H9 (cell line): ENCODE measurements around the gene CLDN8. TPM values are rescaled to one million over a fixed set of nuclear protein-coding genes. Genes with fewer than 3 reads are reported as not detected.

Source experiments
- DNase-seq: peaks from one replicate; pipeline ENCODE4 v3.0.0-alpha.2; 2017
- H2AFZ ChIP-seq: one replicate; pipeline ENCODE4 v1.6.1; 2013; ENCODE audit warnings: mild to moderate bottlenecking, low read length, control low read depth, moderate library complexity
- H2AK5ac ChIP-seq: 2 replicates; pipeline ENCODE4 v1.6.1; 2013; ENCODE audit warnings: low read length, control low read depth, mixed read lengths; ENCODE audit not compliant: insufficient read length
- H2BK120ac ChIP-seq: one replicate; pipeline ENCODE4 v1.6.1; 2013; ENCODE audit warnings: low read depth, mild to moderate bottlenecking, low read length, control low read depth, inconsistent platforms; ENCODE audit not compliant: poor library complexity, severe bottlenecking
- H2BK12ac ChIP-seq: 2 replicates; pipeline ENCODE4 v1.6.1; 2013; ENCODE audit warnings: low read length, control low read depth, mixed read lengths, low read depth; ENCODE audit not compliant: insufficient read length
- H2BK15ac ChIP-seq: 2 replicates; pipeline ENCODE4 v1.6.1; 2013; ENCODE audit warnings: low read depth, low read length, control low read depth
- H2BK20ac ChIP-seq: one replicate; pipeline ENCODE4 v1.6.1; 2013; ENCODE audit warnings: low read depth, mild to moderate bottlenecking, low read length, control low read depth, inconsistent platforms; ENCODE audit not compliant: poor library complexity, severe bottlenecking
- H2BK5ac ChIP-seq: 2 replicates; pipeline ENCODE4 v1.6.1; 2013; ENCODE audit warnings: low read length, control low read depth, mixed read lengths; ENCODE audit not compliant: insufficient read length
- H3K14ac ChIP-seq: 2 replicates; pipeline ENCODE4 v1.6.1; 2013; ENCODE audit warnings: low read length, control low read depth; ENCODE audit not compliant: insufficient read depth
- H3K18ac ChIP-seq: 2 replicates; pipeline ENCODE4 v1.6.1; 2013; ENCODE audit warnings: low read depth, mild to moderate bottlenecking, mixed read lengths, low read length, control low read depth; ENCODE audit not compliant: insufficient read length
- H3K23ac ChIP-seq: 2 replicates; pipeline ENCODE4 v1.6.1; 2013; ENCODE audit warnings: low read length, control low read depth, mixed read lengths, low read depth; ENCODE audit not compliant: insufficient read length
- H3K23me2 ChIP-seq: 2 replicates; pipeline ENCODE4 v1.6.1; 2013; ENCODE audit warnings: low read depth, mild to moderate bottlenecking, mixed read lengths, low read length, control low read depth; ENCODE audit not compliant: insufficient read length, poor library complexity, severe bottlenecking
- H3K27ac ChIP-seq: 2 replicates; pipeline ENCODE4 v1.5.1; 2013; ENCODE audit warnings: low read length, control low read depth, mixed read lengths, low read depth; ENCODE audit not compliant: insufficient read length
- H3K27me3 ChIP-seq: 2 replicates; pipeline ENCODE4 v1.6.1; 2013; ENCODE audit warnings: low read length, control low read depth, inconsistent platforms; ENCODE audit not compliant: insufficient read depth
- H3K4ac ChIP-seq: 2 replicates; pipeline ENCODE4 v1.6.1; 2013; ENCODE audit warnings: low read depth, mild to moderate bottlenecking, control low read depth, inconsistent platforms, low read length, moderate library complexity
- H3K4me1 ChIP-seq: 2 replicates; pipeline ENCODE4 v1.6.1; 2013; ENCODE audit warnings: low read length, control low read depth, inconsistent platforms; ENCODE audit not compliant: insufficient read depth
- H3K4me2 ChIP-seq: 2 replicates; pipeline ENCODE4 v1.6.1; 2013; ENCODE audit warnings: low read length, control low read depth, mixed read lengths; ENCODE audit not compliant: insufficient read length, insufficient read depth
- H3K56ac ChIP-seq: 2 replicates; pipeline ENCODE4 v1.6.1; 2013; ENCODE audit warnings: low read depth, mild to moderate bottlenecking, mixed read lengths, low read length, control low read depth; ENCODE audit not compliant: insufficient read length
- H3K79me1 ChIP-seq: 2 replicates; pipeline ENCODE4 v1.6.1; 2013; ENCODE audit warnings: low read depth, mild to moderate bottlenecking, moderate library complexity, low read length, control low read depth, inconsistent platforms; ENCODE audit not compliant: insufficient read depth, poor library complexity, severe bottlenecking
- H3K79me2 ChIP-seq: 2 replicates; pipeline ENCODE4 v1.6.1; 2013; ENCODE audit warnings: low read length, control low read depth, inconsistent platforms; ENCODE audit not compliant: insufficient read depth
- H3K9ac ChIP-seq: 2 replicates; pipeline ENCODE4 v1.6.1; 2013; ENCODE audit warnings: low read length, control low read depth, mixed read lengths; ENCODE audit not compliant: insufficient read length; ENCODE audit errors: extremely low read depth
- H3K9me3 ChIP-seq: one replicate; pipeline ENCODE4 v1.6.1; 2013; ENCODE audit warnings: low read depth, low read length, inconsistent platforms; ENCODE audit not compliant: control insufficient read depth
- H3T11ph ChIP-seq: one replicate; pipeline ENCODE4 v1.6.1; 2013; ENCODE audit warnings: mild to moderate bottlenecking, low read length, control low read depth, inconsistent platforms
- H4K20me1 ChIP-seq: one replicate; pipeline ENCODE4 v1.6.1; 2013; ENCODE audit not compliant: control insufficient read depth, insufficient read length, insufficient read depth
- H4K5ac ChIP-seq: 2 replicates; pipeline ENCODE4 v1.6.1; 2013; ENCODE audit warnings: low read depth, mild to moderate bottlenecking, mixed read lengths, low read length, control low read depth; ENCODE audit not compliant: insufficient read length
- H4K8ac ChIP-seq: replicated peaks from 2 replicates; pipeline ENCODE4 v1.6.1; 2013; ENCODE audit warnings: low read length, control low read depth, mixed read lengths, low read depth; ENCODE audit not compliant: insufficient read length
- H4K91ac ChIP-seq: 2 replicates; pipeline ENCODE4 v1.6.1; 2013; ENCODE audit warnings: low read depth, mild to moderate bottlenecking, moderate library complexity, mixed read lengths, low read length, control low read depth; ENCODE audit not compliant: insufficient read length
- H3K27ac Mint-ChIP-seq, 3 experiments: 2 replicates in 2 of 3; 3 replicates in 1 of 3; pipeline ENCODE4 v1.8.0; 2020 to 2021; ENCODE audit warnings: mixed read lengths in 3 of 3, mild to moderate bottlenecking in 1 of 3, moderate library complexity in 1 of 3
- H3K27me3 Mint-ChIP-seq: 2 replicates; pipeline ENCODE4 v1.8.0; 2021; ENCODE audit warnings: low read depth, mild to moderate bottlenecking, moderate library complexity, mixed read lengths
- H3K36me3 Mint-ChIP-seq, 3 experiments: 2 replicates in 2 of 3; 3 replicates in 1 of 3; pipeline ENCODE4 v1.8.0; 2020 to 2021; ENCODE audit warnings: low read depth in 3 of 3, mixed read lengths in 3 of 3; ENCODE audit not compliant: insufficient read depth in 1 of 3
- H3K4me1 Mint-ChIP-seq, 2 experiments: 2 replicates each; pipeline ENCODE4 v1.8.0; 2020; ENCODE audit warnings: mixed read lengths in 2 of 2
- H3K4me3 Mint-ChIP-seq, 2 experiments: 2 replicates in 1 of 2; 3 replicates in 1 of 2; pipeline ENCODE4 v1.8.0; 2020 to 2021; ENCODE audit warnings: mild to moderate bottlenecking in 2 of 2, mixed read lengths in 2 of 2, moderate library complexity in 1 of 2
- H3K9me3 Mint-ChIP-seq, 2 experiments: 2 replicates in 1 of 2; 3 replicates in 1 of 2; pipeline ENCODE4 v1.8.0; 2020; ENCODE audit warnings: mild to moderate bottlenecking in 2 of 2, mixed read lengths in 2 of 2, moderate library complexity in 1 of 2
- WGBS: extraction: QIAGEN DNeasy Blood & Tissue Kit; methylation state at CpG from one replicate; pipeline ENCODE4 v1.1.7; 2013; ENCODE audit warnings: missing lambda C conversion rate, low lambda C conversion rate, mixed read lengths; ENCODE audit not compliant: insufficient read length; ENCODE audit errors: extremely low coverage; 5-methylcytosine and 5-hydroxymethylcytosine counted together
- total RNA-seq: library from RNA; stranded (reverse); gene quantifications from 2 replicates; pipeline ENCODE4 v1.2.1, GENCODE V29; 2021
- TF ChIP-seq, protein P1 (sequence below): fragments of 200-600 bp; sonication (generic); conservative IDR thresholded peaks from 3 replicates; pipeline ENCODE4 v1.8.0; 2021; ENCODE audit warnings: antibody characterized with exemption, mild to moderate bottlenecking

Gene CLDN8
- total RNA-seq, 1 experiment from 2014 or later: not detected

DNA sequence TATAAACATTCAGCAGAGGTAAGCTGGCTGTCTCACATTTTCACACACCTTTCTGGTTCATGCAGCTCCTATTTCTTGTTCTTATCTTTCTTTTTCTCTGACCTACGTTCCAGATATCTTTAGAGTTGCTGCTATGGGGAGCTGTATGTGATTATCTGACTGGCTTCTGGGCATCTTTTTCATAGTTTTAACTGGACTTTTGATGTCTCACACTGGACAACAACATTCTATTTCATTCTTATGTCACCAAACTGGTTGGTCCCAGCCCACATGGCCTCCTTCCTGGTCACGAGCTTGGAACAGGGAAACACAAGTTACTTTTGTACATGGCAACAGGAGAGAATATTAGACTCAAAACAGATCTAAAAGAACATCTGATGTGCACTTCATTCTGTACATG lies 7.7 kb upstream of the CLDN8 start:
- Histone ChIP-seq H3K27ac (no peak overlapping the region), H3K56ac (no peak overlapping the region), H3K79me1 (no peaks in the 10 kb centered on the region), H3K14ac (no peak overlapping the region), H3K4ac (no peak overlapping the region), H3K79me2 (no peaks in the 10 kb centered on the region), H3K23me2 (no peaks in the 10 kb centered on the region), H3K9ac (no peak overlapping the region), H2BK5ac (no peak overlapping the region), H2BK20ac (no peak overlapping the region), H3K23ac (no peak overlapping the region), H2AK5ac (no peak overlapping the region), H4K5ac (no peak overlapping the region), H3K4me2 (no peak overlapping the region), H3K9me3 (no peaks in the 10 kb centered on the region), H3K27me3 (no peaks in the 10 kb centered on the region), H3T11ph (no peak overlapping the region), H3K18ac (no peak overlapping the region), H4K20me1 (no peaks in the 10 kb centered on the region), H2BK12ac (no peak overlapping the region), H3K4me1 (no peaks in the 10 kb centered on the region), H4K91ac (no peak overlapping the region), H2AFZ (no peak overlapping the region), H4K8ac (no peak overlapping the region), H2BK120ac (no peak overlapping the region), H2BK15ac (no peak overlapping the region)
- no peak for DNase-seq
- Mint-ChIP-seq H3K36me3 (no peaks in the 10 kb centered on the region), H3K4me3 (no peak overlapping the region), H3K27me3 (no peaks in the 10 kb centered on the region), H3K9me3 (no peaks in the 10 kb centered on the region), H3K4me1 (peaks cover 3 to 5% of the 10 kb centered on the region in 2 experiments), H3K27ac (no peak overlapping the region)
- WGBS: no CpG with 5 or more reads among the region's 2 CpGs
- TF ChIP-seq, protein P1, sequence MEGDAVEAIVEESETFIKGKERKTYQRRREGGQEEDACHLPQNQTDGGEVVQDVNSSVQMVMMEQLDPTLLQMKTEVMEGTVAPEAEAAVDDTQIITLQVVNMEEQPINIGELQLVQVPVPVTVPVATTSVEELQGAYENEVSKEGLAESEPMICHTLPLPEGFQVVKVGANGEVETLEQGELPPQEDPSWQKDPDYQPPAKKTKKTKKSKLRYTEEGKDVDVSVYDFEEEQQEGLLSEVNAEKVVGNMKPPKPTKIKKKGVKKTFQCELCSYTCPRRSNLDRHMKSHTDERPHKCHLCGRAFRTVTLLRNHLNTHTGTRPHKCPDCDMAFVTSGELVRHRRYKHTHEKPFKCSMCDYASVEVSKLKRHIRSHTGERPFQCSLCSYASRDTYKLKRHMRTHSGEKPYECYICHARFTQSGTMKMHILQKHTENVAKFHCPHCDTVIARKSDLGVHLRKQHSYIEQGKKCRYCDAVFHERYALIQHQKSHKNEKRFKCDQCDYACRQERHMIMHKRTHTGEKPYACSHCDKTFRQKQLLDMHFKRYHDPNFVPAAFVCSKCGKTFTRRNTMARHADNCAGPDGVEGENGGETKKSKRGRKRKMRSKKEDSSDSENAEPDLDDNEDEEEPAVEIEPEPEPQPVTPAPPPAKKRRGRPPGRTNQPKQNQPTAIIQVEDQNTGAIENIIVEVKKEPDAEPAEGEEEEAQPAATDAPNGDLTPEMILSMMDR: no peak
